Measurements from ENCODE around the gene CD300LB.
"Not testable (repeated sequence)": the region's sequence is repeated elsewhere in the genome, so short reads cannot be mapped to it uniquely, and the experiment has no call there.

Gene CD300LB

DNA sequence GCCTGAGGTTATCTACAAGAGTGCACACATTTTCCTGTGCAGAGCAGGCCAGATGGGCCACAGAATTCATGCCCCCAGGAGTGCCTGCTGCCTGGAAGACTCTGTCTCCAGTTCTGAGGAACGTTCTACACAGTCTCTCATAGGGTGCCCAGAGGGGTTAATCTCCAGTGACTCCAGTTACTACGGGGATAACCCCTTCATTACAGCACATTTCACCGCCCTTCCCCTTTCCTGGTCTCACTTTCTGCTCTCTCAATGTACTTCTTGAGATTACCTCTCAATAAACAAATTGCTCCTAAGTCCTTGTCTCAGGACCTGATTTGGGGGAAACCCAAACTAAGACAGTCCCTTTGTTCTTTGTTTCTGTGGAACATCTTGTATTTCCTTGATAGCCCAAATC, 30.3 kb upstream of the CD300LB start:
- no peak for DNase-seq (ENCODE audit: low spot score)
- TF ChIP-seq, protein P1, sequence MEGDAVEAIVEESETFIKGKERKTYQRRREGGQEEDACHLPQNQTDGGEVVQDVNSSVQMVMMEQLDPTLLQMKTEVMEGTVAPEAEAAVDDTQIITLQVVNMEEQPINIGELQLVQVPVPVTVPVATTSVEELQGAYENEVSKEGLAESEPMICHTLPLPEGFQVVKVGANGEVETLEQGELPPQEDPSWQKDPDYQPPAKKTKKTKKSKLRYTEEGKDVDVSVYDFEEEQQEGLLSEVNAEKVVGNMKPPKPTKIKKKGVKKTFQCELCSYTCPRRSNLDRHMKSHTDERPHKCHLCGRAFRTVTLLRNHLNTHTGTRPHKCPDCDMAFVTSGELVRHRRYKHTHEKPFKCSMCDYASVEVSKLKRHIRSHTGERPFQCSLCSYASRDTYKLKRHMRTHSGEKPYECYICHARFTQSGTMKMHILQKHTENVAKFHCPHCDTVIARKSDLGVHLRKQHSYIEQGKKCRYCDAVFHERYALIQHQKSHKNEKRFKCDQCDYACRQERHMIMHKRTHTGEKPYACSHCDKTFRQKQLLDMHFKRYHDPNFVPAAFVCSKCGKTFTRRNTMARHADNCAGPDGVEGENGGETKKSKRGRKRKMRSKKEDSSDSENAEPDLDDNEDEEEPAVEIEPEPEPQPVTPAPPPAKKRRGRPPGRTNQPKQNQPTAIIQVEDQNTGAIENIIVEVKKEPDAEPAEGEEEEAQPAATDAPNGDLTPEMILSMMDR (IDR thresholded peaks at IDR 0.05) = no peak
- Histone ChIP-seq H3K4me3 (no peak overlapping the region), H3K27ac (no peak overlapping the region)

DNA sequence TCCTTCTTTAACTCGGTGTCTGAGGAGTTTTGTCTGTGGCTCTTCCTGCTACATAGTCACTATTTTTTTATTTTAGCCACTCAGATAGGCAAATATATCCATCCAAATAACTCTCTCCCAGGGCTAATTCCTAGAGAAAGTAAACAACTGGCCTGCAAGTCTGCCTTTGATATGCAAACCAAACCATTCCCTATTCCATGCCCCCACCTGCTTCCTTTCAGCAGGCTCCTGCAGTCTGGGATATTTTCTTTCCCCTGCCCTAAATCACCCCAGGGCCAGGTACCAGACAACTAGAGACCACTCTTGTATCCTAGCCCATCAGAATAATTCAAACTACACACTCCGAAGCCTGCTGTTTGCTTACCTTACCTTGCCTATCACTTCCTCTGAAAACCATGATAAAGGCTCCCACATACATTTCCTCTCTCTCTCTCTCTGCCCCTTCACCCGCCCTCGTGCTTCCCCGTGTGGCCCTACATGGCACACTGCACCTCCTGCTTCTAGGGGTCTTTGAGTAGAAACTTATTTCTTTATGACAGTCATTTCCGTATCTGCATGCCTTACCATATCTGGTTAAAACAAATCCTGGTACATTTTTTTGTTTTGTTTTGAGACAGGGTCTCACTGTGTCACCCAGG, 27.7 kb upstream of the CD300LB start:
- no peak overlapping the region for H3K27ac ChIP-seq
- TF ChIP-seq, protein P1 (IDR thresholded peaks at IDR 0.05) = no peak
- no peak overlapping the region for H3K4me3 ChIP-seq
- no peak for DNase-seq (ENCODE audit: low spot score)

DNA sequence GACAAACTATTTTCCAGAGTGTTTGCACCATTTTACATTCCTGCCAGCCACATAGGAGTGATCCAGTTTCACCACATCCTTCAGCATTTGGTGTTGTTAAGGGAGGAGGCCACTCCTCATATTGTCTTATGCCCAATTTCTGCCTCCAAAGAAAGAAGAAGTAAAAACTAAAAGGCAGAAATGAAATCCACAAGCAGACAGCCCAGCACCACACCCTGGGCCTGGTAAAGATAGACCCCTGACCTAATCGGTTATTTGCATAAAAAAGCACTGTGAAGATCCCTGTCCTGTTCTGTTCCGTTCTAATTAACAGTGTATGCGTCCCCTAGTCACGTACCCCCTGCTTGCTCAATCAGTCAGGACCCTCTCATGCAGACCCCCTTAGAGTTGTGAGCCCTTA, 27.1 kb upstream of the CD300LB start:
- H3K4me3 ChIP-seq; DNase-seq (ENCODE audit: low spot score); H3K27ac ChIP-seq: not testable (repeated sequence)

DNA sequence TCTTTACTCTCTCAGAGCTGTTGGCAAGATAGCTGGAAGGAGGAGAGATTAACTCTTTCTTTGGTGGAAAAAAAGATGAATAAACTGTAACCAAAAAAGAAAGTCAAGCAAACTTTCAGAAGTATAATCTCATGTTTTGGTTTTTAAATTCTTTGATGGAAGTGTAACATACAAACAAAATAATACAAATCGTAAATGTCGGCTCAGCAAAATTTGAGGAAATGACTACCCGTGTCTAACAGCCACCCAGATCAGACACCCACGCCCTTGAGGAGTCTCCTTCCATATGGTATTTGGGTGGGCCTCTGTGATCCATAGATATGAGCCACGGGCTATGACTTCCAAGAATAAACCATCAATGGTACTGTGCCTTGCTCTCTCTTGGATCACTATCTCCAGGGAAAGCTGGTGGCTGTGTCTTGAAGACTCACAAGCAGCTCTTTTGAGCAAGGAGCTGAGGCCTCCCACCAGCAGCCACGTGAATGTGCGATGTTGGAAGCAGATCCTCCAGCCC, 24.2 kb upstream of the CD300LB start:
- TF ChIP-seq, protein P1 (IDR thresholded peaks at IDR 0.05) = no peak
- no peak for DNase-seq (ENCODE audit: low spot score)
- Histone ChIP-seq H3K27ac (no peak overlapping the region), H3K4me3 (no peak overlapping the region)

DNA sequence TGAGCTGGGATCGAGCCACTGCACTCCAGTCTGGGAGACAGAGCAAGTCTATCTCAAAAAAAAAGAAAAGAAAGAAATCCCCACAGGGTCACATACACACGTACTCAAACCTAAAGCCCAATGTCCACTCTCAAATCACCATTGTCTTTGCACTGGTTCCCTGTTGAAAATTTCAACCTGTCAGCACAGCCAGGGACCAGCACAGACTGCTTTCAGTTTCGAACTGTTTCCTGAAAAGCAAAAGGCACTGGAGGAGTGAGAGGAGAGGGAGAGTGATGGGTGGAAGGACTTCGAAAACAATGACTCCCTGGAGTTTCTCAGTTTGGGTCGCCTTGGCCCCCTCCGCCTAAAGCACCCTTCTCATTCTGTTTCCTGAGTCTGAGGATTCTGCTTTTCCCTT, 23.6 kb upstream of the CD300LB start:
- no peak overlapping the region for H3K4me3 ChIP-seq
- TF ChIP-seq, protein P1 (IDR thresholded peaks at IDR 0.05) = no peak
- no peak overlapping the region for H3K27ac ChIP-seq
- no peak for DNase-seq (ENCODE audit: low spot score)

DNA sequence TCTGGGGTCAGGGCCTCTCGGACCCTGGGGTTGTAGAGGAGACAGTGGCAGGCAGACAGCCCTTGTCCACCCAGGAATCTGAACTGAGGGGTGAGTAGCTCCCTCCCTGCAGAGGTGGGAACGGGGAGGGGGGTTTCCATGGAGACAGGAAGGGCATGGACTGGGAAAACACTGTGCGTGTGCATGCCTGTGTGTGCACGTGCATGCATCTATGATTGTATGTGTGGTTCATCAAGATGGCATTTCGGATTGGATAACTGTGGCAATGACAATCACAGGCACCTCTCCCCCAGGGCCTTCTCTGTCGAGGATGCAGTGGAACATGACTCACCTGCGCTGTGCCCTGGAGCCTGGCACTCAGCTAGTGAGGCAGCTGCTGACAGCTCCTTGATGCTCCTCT, 20.8 kb upstream of the CD300LB start:
- DNase-seq (ENCODE audit: low spot score) = peak; percentile 57
- Histone ChIP-seq H3K4me3 (no peak overlapping the region), H3K27ac (no peak overlapping the region)
- TF ChIP-seq, protein P1 (IDR thresholded peaks at IDR 0.05) = no peak

DNA sequence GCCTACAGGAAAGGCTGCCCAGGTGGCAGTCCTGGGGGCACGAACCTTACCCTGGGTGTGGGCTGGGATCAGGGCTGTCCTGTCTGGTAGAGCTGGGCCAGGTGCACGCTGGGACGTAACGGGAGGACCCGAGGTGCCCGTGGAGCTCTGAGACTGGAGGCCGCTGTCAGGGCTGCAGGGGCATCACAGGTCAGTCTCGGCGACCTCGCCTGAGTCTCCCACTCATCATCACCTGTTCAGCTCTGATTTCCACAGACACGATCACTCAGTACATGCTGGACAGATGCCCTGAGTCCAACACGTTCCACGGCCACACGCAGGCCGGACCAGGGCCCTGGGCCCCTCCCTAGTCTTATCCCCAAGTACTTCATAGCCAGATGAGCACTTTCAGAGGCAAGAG, 19.3 kb upstream of the CD300LB start:
- no peak for DNase-seq (ENCODE audit: low spot score)
- TF ChIP-seq, protein P1 (IDR thresholded peaks at IDR 0.05) = no peak
- Histone ChIP-seq H3K4me3 (no peak overlapping the region), H3K27ac (no peak overlapping the region)
